Activated T-helper 17 cell treated with anti-CD3 and anti-CD28 coated beads, Interleukin-2, amount 50 U/mL, for 72 hours (primary cell): ENCODE measurements around the gene SEPTIN11. TPM values are rescaled to one million over a fixed set of nuclear protein-coding genes. Genes with fewer than 3 reads are reported as not detected.
"Not testable (repeated sequence)": the region's sequence is repeated elsewhere in the genome, so short reads cannot be mapped to it uniquely, and the experiment has no call there.

Experiments used
- ATAC-seq: fragments of 150-1000 bp; cut with Tn5 transposase; replicated peaks from 2 replicates; pipeline ENCODE4 v1.10.0; 2021; ENCODE audit warnings: mild to moderate bottlenecking, moderate library complexity
- H3K27ac Mint-ChIP-seq: one replicate; pipeline ENCODE4 v1.8.0; 2022; ENCODE audit warnings: mixed read lengths
- H3K27me3 Mint-ChIP-seq: one replicate; pipeline ENCODE4 v1.8.0; 2022; ENCODE audit warnings: mixed read lengths
- H3K36me3 Mint-ChIP-seq: one replicate; pipeline ENCODE4 v1.8.0; 2022; ENCODE audit warnings: low read depth, mild to moderate bottlenecking, mixed read lengths
- H3K4me1 Mint-ChIP-seq: one replicate; pipeline ENCODE4 v1.8.0; 2022; ENCODE audit warnings: mixed read lengths
- H3K4me3 Mint-ChIP-seq: one replicate; pipeline ENCODE4 v1.8.0; 2022; ENCODE audit warnings: mild to moderate bottlenecking, mixed read lengths
- H3K9me3 Mint-ChIP-seq: one replicate; pipeline ENCODE4 v1.8.0; 2022; ENCODE audit warnings: mixed read lengths
- total RNA-seq, 2 donors: library from RNA; stranded (reverse); gene quantifications; one replicate each; pipeline ENCODE4 v1.2.3, GENCODE V29; 2022

SEPTIN11 gene
- total RNA-seq, 2 donors from 2014 or later, result 20.0 to 55.1 TPM

DNA sequence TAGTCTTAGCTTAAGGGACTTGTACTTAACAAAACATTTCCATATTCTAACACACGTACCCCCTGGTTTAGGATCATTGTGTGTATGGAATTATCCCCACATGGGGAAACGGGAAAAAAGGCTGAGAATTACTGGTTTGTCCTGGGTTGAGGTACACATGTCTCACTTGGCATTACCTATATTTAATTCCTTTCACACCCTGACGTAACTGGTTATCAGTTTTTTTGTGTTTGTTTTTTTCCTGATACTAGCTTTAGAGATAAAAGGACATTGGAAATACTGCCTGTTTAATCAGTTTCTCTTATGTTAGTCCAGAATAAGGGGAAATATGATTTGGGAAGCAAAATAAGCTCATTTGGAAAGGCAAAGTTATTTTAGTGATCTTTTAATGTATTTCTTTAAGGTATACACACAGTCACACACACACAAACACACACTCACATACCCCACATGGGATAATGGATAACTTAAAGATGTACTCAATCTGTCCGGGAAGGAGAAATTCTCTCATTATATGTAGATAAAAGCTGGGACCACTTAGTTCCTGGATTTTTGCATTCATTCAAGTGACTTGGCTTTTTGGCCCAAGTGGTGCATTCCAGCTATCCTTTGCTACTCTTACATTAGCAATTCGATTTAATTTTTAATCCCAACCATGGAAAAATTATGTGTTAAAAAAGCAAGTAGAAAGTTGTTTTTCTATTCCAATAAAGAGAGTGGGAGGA lies 13.0 kb downstream of the SEPTIN11 start:
- Mint-ChIP-seq H3K9me3 (no peaks in the 10 kb centered on the region), H3K4me3 (no peak overlapping the region), H3K27ac (no peak overlapping the region), H3K36me3 (no peaks in the 10 kb centered on the region), H3K27me3 (no peaks in the 10 kb centered on the region), H3K4me1 (peaks cover 9% of the 10 kb centered on the region)
- no peak for ATAC-seq

GRCh38 chr4:76963131-76963750 lies 13.7 kb downstream of the SEPTIN11 start:
- Mint-ChIP-seq H3K4me3 (no peak overlapping the region), H3K4me1 (peaks cover 9% of the 10 kb centered on the region), H3K27me3 (no peaks in the 10 kb centered on the region), H3K36me3 (no peaks in the 10 kb centered on the region), H3K27ac (no peak overlapping the region), H3K9me3 (no peaks in the 10 kb centered on the region)
- no peak for ATAC-seq

GRCh38 chr4:76963927-76964326 lies 14.4 kb downstream of the SEPTIN11 start:
- not testable (repeated sequence) for H3K27me3 Mint-ChIP-seq, ATAC-seq, H3K36me3 Mint-ChIP-seq, H3K9me3 Mint-ChIP-seq, H3K4me3 Mint-ChIP-seq, H3K27ac Mint-ChIP-seq, H3K4me1 Mint-ChIP-seq

- no peaks in the 10 kb centered on the region for H3K27me3 Mint-ChIP-seq
- ATAC-seq, result peak; percentile 54
- H3K27ac Mint-ChIP-seq, result no peak overlapping the region
- H3K4me3 Mint-ChIP-seq, result no peak overlapping the region
- H3K4me1 Mint-ChIP-seq, result peaks cover 9% of the 10 kb centered on the region
- no peaks in the 10 kb centered on the region for H3K9me3 Mint-ChIP-seq
- no peaks in the 10 kb centered on the region for H3K36me3 Mint-ChIP-seq
Measured at GRCh38 chr4:76964769-76965168, 15.2 kb downstream of the SEPTIN11 start.

- ATAC-seq, result no peak
- no peak overlapping the region for H3K4me3 Mint-ChIP-seq
Measured at GRCh38 chr4:76965866-76966579, 16.5 kb downstream of the SEPTIN11 start.

DNA sequence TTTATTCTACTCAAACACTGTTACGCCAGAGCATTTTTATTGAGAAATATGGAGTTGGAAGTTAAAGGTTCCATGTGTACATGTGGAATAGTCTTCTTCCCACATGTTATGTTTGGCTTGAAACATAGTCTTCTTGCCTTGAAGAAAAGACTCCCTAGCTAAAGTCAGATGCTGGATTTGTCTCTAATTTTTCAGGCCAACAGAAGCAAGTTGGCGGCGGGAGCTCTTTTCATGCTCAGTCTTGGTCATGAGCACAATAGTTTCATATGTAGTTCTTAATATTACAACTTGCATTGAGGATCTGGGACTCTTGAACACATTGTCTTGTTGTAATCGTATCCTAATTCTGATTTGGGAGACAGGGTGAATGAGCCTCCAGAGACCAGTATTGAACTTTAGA lies 19.4 kb downstream of the SEPTIN11 start:
- Mint-ChIP-seq H3K36me3 (no peaks in the 10 kb centered on the region), H3K27ac (no peak overlapping the region), H3K4me1 (peaks cover 4% of the 10 kb centered on the region), H3K4me3 (no peak overlapping the region), H3K9me3 (no peaks in the 10 kb centered on the region), H3K27me3 (no peaks in the 10 kb centered on the region)
- ATAC-seq, result no peak

More at GRCh38 chr4:76965866-76966579, 16.5 kb downstream of the SEPTIN11 start:
- peaks cover 4% of the 10 kb centered on the region for H3K4me1 Mint-ChIP-seq
- H3K36me3 Mint-ChIP-seq, result no peaks in the 10 kb centered on the region
- no peaks in the 10 kb centered on the region for H3K9me3 Mint-ChIP-seq
- H3K27ac Mint-ChIP-seq, result no peak overlapping the region
- no peaks in the 10 kb centered on the region for H3K27me3 Mint-ChIP-seq

- H3K36me3 Mint-ChIP-seq, result no peaks in the 10 kb centered on the region
- H3K9me3 Mint-ChIP-seq, result no peaks in the 10 kb centered on the region
- H3K27me3 Mint-ChIP-seq, result no peaks in the 10 kb centered on the region
- no peaks in the 10 kb centered on the region for H3K4me1 Mint-ChIP-seq
- no peak overlapping the region for H3K4me3 Mint-ChIP-seq
- no peak overlapping the region for H3K27ac Mint-ChIP-seq
- no peak for ATAC-seq
Measured at GRCh38 chr4:76969495-76969894, 19.9 kb downstream of the SEPTIN11 start.

DNA sequence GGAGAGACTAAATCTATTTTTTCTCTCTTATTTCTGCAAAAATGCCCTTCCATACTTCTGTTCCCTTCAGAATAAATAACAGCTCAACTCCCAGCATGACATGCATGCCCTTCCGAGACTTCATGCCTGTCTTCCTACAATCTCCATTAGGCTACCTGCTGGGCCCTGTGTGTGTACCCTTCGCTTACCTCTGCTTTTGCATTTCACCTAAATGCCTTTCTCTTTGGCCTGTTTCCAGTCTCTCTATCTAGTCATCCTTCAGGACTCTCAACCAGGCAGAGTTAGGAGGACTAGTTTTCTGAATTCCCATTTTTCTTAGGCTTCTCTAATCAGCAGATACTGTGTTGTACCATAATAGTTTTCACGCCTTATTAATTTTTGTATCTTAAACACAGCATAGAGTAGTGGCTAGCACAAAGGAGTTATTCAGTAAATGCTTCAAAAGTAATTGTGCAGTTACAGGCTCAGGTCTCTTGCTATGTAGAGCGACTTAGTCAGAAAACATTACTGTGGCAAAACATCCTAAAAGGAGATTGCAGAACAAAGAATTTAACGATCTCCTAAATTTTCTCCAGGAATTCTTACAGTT lies 20.5 kb downstream of the SEPTIN11 start:
- Mint-ChIP-seq H3K27me3 (no peaks in the 10 kb centered on the region), H3K27ac (no peak overlapping the region), H3K4me1 (no peaks in the 10 kb centered on the region), H3K4me3 (no peak overlapping the region), H3K9me3 (no peaks in the 10 kb centered on the region), H3K36me3 (no peaks in the 10 kb centered on the region)
- no peak for ATAC-seq

DNA sequence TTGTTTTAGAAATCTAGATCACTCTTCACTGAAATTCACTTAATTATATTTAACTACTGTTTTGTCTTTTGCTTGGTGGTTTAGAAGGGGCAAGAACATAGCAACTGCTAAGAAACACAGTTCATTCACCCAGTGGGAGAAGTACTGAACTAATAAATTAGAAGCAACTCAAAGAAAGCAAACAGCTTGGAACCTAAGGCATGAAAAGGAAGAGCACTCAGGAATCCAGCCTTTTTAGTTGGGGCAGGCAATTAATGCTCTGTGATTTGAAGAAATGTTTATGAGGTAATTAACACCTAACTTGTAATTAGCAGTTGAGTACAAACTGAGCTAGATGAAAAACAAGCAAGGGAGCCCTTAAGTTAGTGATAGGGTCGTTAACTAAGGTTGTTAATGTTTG lies 22.8 kb downstream of the SEPTIN11 start:
- Mint-ChIP-seq H3K27ac (no peak overlapping the region), H3K4me1 (no peaks in the 10 kb centered on the region), H3K36me3 (no peaks in the 10 kb centered on the region), H3K27me3 (no peaks in the 10 kb centered on the region), H3K4me3 (no peak overlapping the region), H3K9me3 (no peaks in the 10 kb centered on the region)
- ATAC-seq, result no peak

GRCh38 chr4:76974150-76974549 lies 24.6 kb downstream of the SEPTIN11 start:
- Mint-ChIP-seq H3K27me3 (no peaks in the 10 kb centered on the region), H3K4me3 (no peak overlapping the region), H3K4me1 (peaks cover 11% of the 10 kb centered on the region), H3K9me3 (no peaks in the 10 kb centered on the region), H3K27ac (no peak overlapping the region), H3K36me3 (no peaks in the 10 kb centered on the region)
- ATAC-seq, result no peak

GRCh38 chr4:76977113-76977512 lies 27.6 kb downstream of the SEPTIN11 start:
- Mint-ChIP-seq H3K4me1 (peaks cover 22% of the 10 kb centered on the region), H3K9me3 (no peaks in the 10 kb centered on the region)
- ATAC-seq, result no peak

DNA sequence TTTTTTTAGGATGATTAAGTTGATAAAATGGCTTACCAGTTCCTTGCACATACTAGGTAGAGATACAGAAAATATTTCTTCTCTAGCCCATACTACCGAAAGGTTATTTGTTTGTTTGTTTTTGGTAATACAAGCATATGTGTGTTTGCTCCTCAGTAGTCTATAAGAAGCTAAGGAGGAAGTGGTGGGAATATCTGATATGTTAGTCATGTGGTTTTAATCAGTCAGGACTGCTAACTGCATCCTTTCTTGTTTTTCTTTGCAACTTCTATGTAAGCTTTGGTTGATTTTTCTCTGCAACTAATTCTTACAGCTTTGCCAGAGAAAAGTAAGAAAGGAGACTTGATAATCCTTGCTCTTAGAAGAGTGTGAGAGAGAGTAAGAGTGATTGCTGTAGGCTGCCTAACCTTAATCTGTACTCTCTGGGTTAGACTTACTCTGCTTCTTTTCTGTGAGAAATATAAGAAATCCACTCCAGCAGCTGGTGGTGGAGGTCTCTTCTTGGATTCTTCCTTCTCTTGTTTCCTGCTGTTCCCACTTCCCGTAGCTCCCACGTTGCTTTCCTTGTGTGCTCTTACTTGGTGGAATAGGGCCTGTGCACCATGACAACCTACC lies 28.3 kb downstream of the SEPTIN11 start:
- Mint-ChIP-seq H3K36me3 (no peaks in the 10 kb centered on the region), H3K9me3 (no peaks in the 10 kb centered on the region), H3K4me3 (no peak overlapping the region), H3K4me1 (peaks cover 29% of the 10 kb centered on the region), H3K27ac (no peak overlapping the region), H3K27me3 (no peaks in the 10 kb centered on the region)
- ATAC-seq, result no peak

More at GRCh38 chr4:76977113-76977512, 27.6 kb downstream of the SEPTIN11 start:
- no peak overlapping the region for H3K27ac Mint-ChIP-seq
- no peak overlapping the region for H3K4me3 Mint-ChIP-seq
- H3K36me3 Mint-ChIP-seq, result no peaks in the 10 kb centered on the region
- H3K27me3 Mint-ChIP-seq, result no peaks in the 10 kb centered on the region

DNA sequence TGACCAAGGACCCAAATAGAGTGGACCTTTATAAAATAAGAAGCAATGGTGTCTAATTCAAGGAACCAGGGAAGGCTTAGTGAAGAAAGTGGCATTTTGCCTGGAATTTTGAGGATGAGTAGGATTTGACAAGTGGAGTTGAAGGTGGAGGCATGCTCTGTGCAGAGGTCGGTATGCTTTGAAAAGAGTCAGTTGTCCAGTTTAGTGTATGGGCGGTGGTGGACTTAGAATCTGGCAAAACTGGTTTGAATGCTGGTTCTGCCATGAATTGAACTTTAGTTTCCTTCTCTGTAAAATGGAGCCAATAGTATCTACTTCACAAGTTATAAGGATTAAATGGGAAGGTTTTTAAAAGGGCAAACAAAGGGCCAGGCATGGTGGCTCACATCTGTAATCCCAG lies 29.7 kb downstream of the SEPTIN11 start:
- Mint-ChIP-seq H3K27me3 (no peaks in the 10 kb centered on the region), H3K4me3 (no peak overlapping the region), H3K27ac (no peak overlapping the region), H3K36me3 (no peaks in the 10 kb centered on the region), H3K9me3 (no peaks in the 10 kb centered on the region), H3K4me1 (peaks cover 35% of the 10 kb centered on the region)
- no peak for ATAC-seq

DNA sequence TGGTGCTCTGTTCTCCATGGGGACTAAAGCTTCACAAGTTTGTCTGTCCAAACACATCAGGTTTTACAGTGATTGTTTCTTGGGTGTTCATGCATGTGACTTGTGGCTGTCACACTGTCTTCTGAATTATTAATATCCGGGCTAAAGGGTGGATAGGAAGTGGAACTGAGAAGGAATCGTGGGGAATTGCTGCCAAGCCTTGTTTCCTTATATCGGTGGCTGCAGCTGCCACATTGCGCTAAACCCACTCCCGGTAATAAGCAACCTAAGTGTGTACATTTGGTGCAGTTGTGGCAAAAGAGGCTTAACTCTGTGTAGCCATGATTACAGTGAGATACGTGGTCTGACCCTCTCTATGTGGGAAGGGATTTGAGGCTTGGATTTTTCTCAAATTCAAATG lies 30.7 kb downstream of the SEPTIN11 start:
- no peaks in the 10 kb centered on the region for H3K9me3 Mint-ChIP-seq
- H3K27ac Mint-ChIP-seq, result no peak overlapping the region
- H3K27me3 Mint-ChIP-seq, result no peaks in the 10 kb centered on the region
- peaks cover 43% of the 10 kb centered on the region for H3K4me1 Mint-ChIP-seq
- H3K36me3 Mint-ChIP-seq, result no peaks in the 10 kb centered on the region
- H3K4me3 Mint-ChIP-seq, result no peak overlapping the region
- no peak for ATAC-seq
